DMS79 (cell line): Measurements from ENCODE around the gene FOXD2.

Experiments
- DNase-seq: peaks from one replicate; lab custom pipeline; 2025; lab: John Stamatoyannopoulos, UW

FOXD2 gene

GRCh38 chr1:47468709-47469389 lies 31.0 kb downstream of the FOXD2 start:
- no peak for DNase-seq

- DNase-seq = no peak
Measured at GRCh38 chr1:47469390-47469759, 31.5 kb downstream of the FOXD2 start.

- no peak for DNase-seq
Measured at GRCh38 chr1:47469910-47470309, 32.1 kb downstream of the FOXD2 start.

GRCh38 chr1:47471163-47471562 lies 33.3 kb downstream of the FOXD2 start:
- DNase-seq = no peak

- no peak for DNase-seq
Measured at GRCh38 chr1:47474278-47475193, 36.7 kb downstream of the FOXD2 start.

- no peak for DNase-seq
Measured at GRCh38 chr1:47477595-47478080, 39.8 kb downstream of the FOXD2 start.

GRCh38 chr1:47478090-47478489 lies 40.2 kb downstream of the FOXD2 start:
- DNase-seq = no peak

GRCh38 chr1:47479664-47480063 lies 41.8 kb downstream of the FOXD2 start:
- DNase-seq = no peak

- no peak for DNase-seq
Measured at GRCh38 chr1:47481936-47482335, 44.1 kb downstream of the FOXD2 start.

GRCh38 chr1:47482786-47483185 lies 44.9 kb downstream of the FOXD2 start:
- no peak for DNase-seq

GRCh38 chr1:47483651-47484050 lies 45.8 kb downstream of the FOXD2 start:
- DNase-seq = no peak

GRCh38 chr1:47485817-47486216 lies 48.0 kb downstream of the FOXD2 start:
- DNase-seq = no peak

- no peak for DNase-seq
Measured at GRCh38 chr1:47487332-47487731, 49.5 kb downstream of the FOXD2 start.

- DNase-seq = no peak
Measured at GRCh38 chr1:47487850-47488450, 50.1 kb downstream of the FOXD2 start.
